GM06990 (cell line): ENCODE data around the gene DGKH.

ENCODE experiments used
- DNase-seq: peaks from one replicate; pipeline ENCODE4 v3.0.0-alpha.2; 2011; ENCODE audit not compliant: insufficient read length; ENCODE audit errors: extremely low read depth
- H3K27me3 ChIP-seq: replicated peaks from 2 replicates; pipeline ENCODE4 v1.6.0; 2011; ENCODE audit warnings: low read length; ENCODE audit not compliant: control insufficient read depth, insufficient read depth
- H3K36me3 ChIP-seq: 2 replicates; pipeline ENCODE4 v1.5.1; 2011; ENCODE audit warnings: low read length; ENCODE audit not compliant: control insufficient read depth, insufficient read depth
- H3K4me3 ChIP-seq: replicated peaks from 2 replicates; pipeline ENCODE4 v1.5.1; 2011; ENCODE audit warnings: low read depth, mild to moderate bottlenecking, control low read depth, low read length
- CTCF ChIP-seq: IDR thresholded peaks from 2 replicates; pipeline ENCODE4 v1.5.1; 2011; ENCODE audit warnings: low read length, control low read depth, mild to moderate bottlenecking, inconsistent platforms; ENCODE audit not compliant: insufficient read depth, poor library complexity, severe bottlenecking

DGKH gene

GRCh38 chr13:42270160-42270856 is 221.9 kb downstream of the DGKH start:
- TF ChIP-seq CTCF: no peak
- Histone ChIP-seq H3K4me3 (no peak overlapping the region; the same call in 1 of the 2 replicates), H3K36me3 (no peaks in the 10 kb centered on the region), H3K27me3 (no peaks in the 10 kb centered on the region)
- no peak for DNase-seq

- no peak for DNase-seq
- TF ChIP-seq CTCF: no peak
- no peaks in the 10 kb centered on the region for H3K36me3 ChIP-seq
- peak overlapping the region; percentile 73 for H3K4me3 ChIP-seq
- H3K27me3 ChIP-seq: no peaks in the 10 kb centered on the region
Measured at GRCh38 chr13:42270857-42271215, 222.4 kb downstream of the DGKH start.

- Histone ChIP-seq H3K36me3 (no peaks in the 10 kb centered on the region), H3K27me3 (no peaks in the 10 kb centered on the region), H3K4me3 (peak overlapping the region; percentile 84)
- DNase-seq: peak; percentile 100
- no peak for TF ChIP-seq CTCF
Measured at GRCh38 chr13:42271337-42272114, 223.1 kb downstream of the DGKH start.

- DNase-seq: peak; percentile 82
- TF ChIP-seq CTCF: no peak
- H3K4me3 ChIP-seq: peak within 1 kb of the TSS; percentile 84
- no peaks in the 10 kb centered on the region for H3K36me3 ChIP-seq
- no peaks in the 10 kb centered on the region for H3K27me3 ChIP-seq
Measured at GRCh38 chr13:42272115-42272803, 223.8 kb downstream of the DGKH start, which contains the start of gene AKAP11. Gene AKAP11 (plus strand): TSS chr13:42272152. CDS start chr13:42286349, 14,197 bp downstream.

GRCh38 chr13:42272804-42273175 is 224.3 kb downstream of the DGKH start:
- Histone ChIP-seq H3K4me3 (peak overlapping the region; percentile 84), H3K36me3 (no peaks in the 10 kb centered on the region), H3K27me3 (no peaks in the 10 kb centered on the region)
- DNase-seq: no peak
- TF ChIP-seq CTCF: no peak
